H1 (cell line): ENCODE measurements around the gene ADH4. TPM values are rescaled to one million over a fixed set of nuclear protein-coding genes. Genes with fewer than 3 reads are reported as not detected.

Experiments used
- CTCF ChIA-PET: fragments of 300-600 bp; sonication (Branson Sonifier 250); formaldehyde crosslinking; loops from one replicate; lab custom pipeline; 2021; ENCODE audit not compliant: partially characterized antibody; lab: Charles Lee
- POLR2A ChIA-PET: fragments of 300-600 bp; sonication (Branson Sonifier 250); formaldehyde crosslinking; loops from one replicate; lab custom pipeline; 2021; ENCODE audit warnings: inconsistent platforms; ENCODE audit not compliant: partially characterized antibody; lab: Charles Lee
- DNase-seq, 2 experiments: peaks; one replicate each; pipeline versions ENCODE4 v3.0.0 to v3.0.0-alpha.2; 2010 to 2022; ENCODE audit warnings: low spot score in 2 of 2, low read depth in 1 of 2, mixed read lengths in 1 of 2
- FAIRE-seq: peaks from 2 replicates; lab custom pipeline; 2011; peaks lifted over from hg19 to GRCh38; lab: Jason Lieb, UNC
- H2AFZ ChIP-seq: 2 replicates; pipeline ENCODE4 v1.8.1; 2012; ENCODE audit warnings: low read length, inconsistent platforms
- H2AK5ac ChIP-seq: 2 replicates; pipeline ENCODE4 v1.6.1; 2013; ENCODE audit warnings: low read depth, low read length
- H2BK120ac ChIP-seq: replicated peaks from 2 replicates; pipeline ENCODE3; 2013; ENCODE audit warnings: low read depth, low read length, inconsistent platforms
- H2BK12ac ChIP-seq: 2 replicates; pipeline ENCODE4 v1.6.1; 2013; ENCODE audit warnings: low read depth, low read length
- H2BK15ac ChIP-seq: 2 replicates; pipeline ENCODE4 v1.6.1; 2013; ENCODE audit warnings: low read length
- H2BK20ac ChIP-seq: 2 replicates; pipeline ENCODE4 v1.6.1; 2013; ENCODE audit warnings: low read length
- H2BK5ac ChIP-seq: 2 replicates; pipeline ENCODE4 v1.6.1; 2013; ENCODE audit warnings: low read depth, low read length
- H3K14ac ChIP-seq: 2 replicates; pipeline ENCODE4 v1.6.1; 2013; ENCODE audit warnings: inconsistent platforms; ENCODE audit not compliant: insufficient read length
- H3K18ac ChIP-seq: 2 replicates; pipeline ENCODE4 v1.6.1; 2013; ENCODE audit warnings: low read length; ENCODE audit errors: extremely low read depth
- H3K23ac ChIP-seq: 2 replicates; pipeline ENCODE4 v1.6.1; 2013; ENCODE audit warnings: inconsistent platforms; ENCODE audit not compliant: insufficient read length
- H3K23me2 ChIP-seq: 2 replicates; pipeline ENCODE4 v1.6.1; 2013; ENCODE audit warnings: low read depth, low read length
- H3K27ac ChIP-seq: 2 replicates; pipeline ENCODE4 v1.6.1; 2011; ENCODE audit warnings: low read depth, low read length, inconsistent platforms
- H3K27me3 ChIP-seq, 4 experiments: replicated peaks in 1 of 4; 1 replicate in 1 of 4; 2 replicates in 3 of 4; pipeline versions ENCODE4 v1.6.1 to v1.8.1; 2011 to 2013; ENCODE audit warnings: low read length in 3 of 4, mild to moderate bottlenecking in 3 of 4, inconsistent platforms in 2 of 4, mixed read lengths in 2 of 4, moderate library complexity in 1 of 4; ENCODE audit not compliant: control insufficient read depth in 3 of 4, insufficient read depth in 3 of 4; ENCODE audit errors: extremely low read depth in 1 of 4
- H3K36me3 ChIP-seq, 4 experiments: 2 replicates each; pipeline versions ENCODE4 v1.6.1 to v1.8.1; 2011 to 2013; ENCODE audit warnings: mild to moderate bottlenecking in 4 of 4, low read length in 3 of 4, moderate library complexity in 2 of 4, control low read depth in 1 of 4, inconsistent platforms in 1 of 4; ENCODE audit not compliant: insufficient read depth in 4 of 4, control insufficient read depth in 2 of 4
- H3K4ac ChIP-seq: replicated peaks from 2 replicates; pipeline ENCODE3; 2013; ENCODE audit warnings: low read length, low read depth, mixed read lengths, inconsistent platforms; ENCODE audit not compliant: insufficient read length
- H3K4me1 ChIP-seq, 4 experiments: replicated peaks in 1 of 4; 1 replicate in 1 of 4; 2 replicates in 3 of 4; pipeline versions ENCODE4 v1.6.1 to v1.8.1; 2011 to 2013; ENCODE audit warnings: low read length in 3 of 4, inconsistent platforms in 2 of 4, mixed read lengths in 1 of 4; ENCODE audit not compliant: insufficient read depth in 4 of 4, control insufficient read depth in 3 of 4
- H3K4me2 ChIP-seq, 2 experiments: 2 replicates each; pipeline versions ENCODE4 v1.6.1 to v1.8.1; 2011 to 2013; ENCODE audit warnings: low read depth in 2 of 2, low read length in 2 of 2, control low read depth in 1 of 2, inconsistent platforms in 1 of 2, mild to moderate bottlenecking in 1 of 2; ENCODE audit not compliant: insufficient read depth in 1 of 2
- H3K4me3 ChIP-seq, 4 experiments: fragments of 200-600, 300-600 bp in 1 of 4; sonication (generic), shearing (Covaris generic), sonication (Bioruptor Twin) in 1 of 4; 2 replicates each; pipeline versions ENCODE4 v1.5.1 to v1.8.1; 2011 to 2016; ENCODE audit warnings: low read length in 4 of 4, low read depth in 3 of 4, control low read depth in 2 of 4, inconsistent platforms in 2 of 4, mild to moderate bottlenecking in 2 of 4, mixed read lengths in 1 of 4, moderate library complexity in 1 of 4; ENCODE audit not compliant: insufficient read depth in 2 of 4; ENCODE audit errors: extremely low read depth in 1 of 4
- H3K56ac ChIP-seq: replicated peaks from 2 replicates; pipeline ENCODE3; 2013; ENCODE audit warnings: low read depth, mild to moderate bottlenecking, mixed read lengths, low read length, inconsistent platforms; ENCODE audit not compliant: insufficient read length
- H3K79me1 ChIP-seq: 2 replicates; pipeline ENCODE4 v1.6.1; 2013; ENCODE audit warnings: low read depth, low read length, control low read depth
- H3K79me2 ChIP-seq, 2 experiments: 2 replicates each; pipeline versions ENCODE4 v1.6.1 to v1.8.1; 2012 to 2013; ENCODE audit warnings: low read length in 2 of 2, mild to moderate bottlenecking in 2 of 2, inconsistent platforms in 1 of 2; ENCODE audit not compliant: insufficient read depth in 2 of 2, control insufficient read depth in 1 of 2
- H3K9ac ChIP-seq, 4 experiments: replicated peaks in 1 of 4; 1 replicate in 1 of 4; 2 replicates in 3 of 4; pipeline versions ENCODE4 v1.6.1 to v1.8.1; 2011 to 2013; ENCODE audit warnings: low read depth in 3 of 4, low read length in 3 of 4, control low read depth in 2 of 4, mild to moderate bottlenecking in 2 of 4, moderate library complexity in 2 of 4, inconsistent platforms in 1 of 4; ENCODE audit errors: extremely low read depth in 1 of 4
- H3K9me3 ChIP-seq, 2 experiments: 2 replicates each; pipeline versions ENCODE4 v1.6.1 to v1.8.1; 2012 to 2013; ENCODE audit warnings: mild to moderate bottlenecking in 2 of 2, moderate library complexity in 2 of 2, control low read depth in 1 of 2, inconsistent platforms in 1 of 2, low read depth in 1 of 2, low read length in 1 of 2, mixed read lengths in 1 of 2; ENCODE audit not compliant: insufficient read depth in 2 of 2
- H4K20me1 ChIP-seq, 2 experiments: replicated peaks in 1 of 2; 2 replicates each; pipeline versions ENCODE3 to v1.8.1; 2011 to 2013; ENCODE audit warnings: inconsistent platforms in 2 of 2, low read length in 2 of 2, mild to moderate bottlenecking in 1 of 2; ENCODE audit not compliant: insufficient read depth in 2 of 2, control insufficient read depth in 1 of 2
- H4K5ac ChIP-seq: 2 replicates; pipeline ENCODE4 v1.6.1; 2013; ENCODE audit warnings: low read length, low read depth, mixed read lengths, inconsistent platforms; ENCODE audit not compliant: insufficient read length
- H4K8ac ChIP-seq: 2 replicates; pipeline ENCODE4 v1.8.0; 2013; ENCODE audit warnings: mild to moderate bottlenecking, moderate library complexity, low read length, inconsistent platforms; ENCODE audit not compliant: insufficient read depth; ENCODE audit errors: extremely low read depth
- H4K91ac ChIP-seq: replicated peaks from 2 replicates; pipeline ENCODE3; 2013; ENCODE audit warnings: low read length, mixed read lengths, inconsistent platforms; ENCODE audit not compliant: insufficient read length
- CBX5 ChIP-seq: fragments of 300-800, 300-1000 bp; sonication (generic); IDR thresholded peaks from 2 replicates; pipeline ENCODE4 v1.7.1; 2016; ENCODE audit warnings: antibody characterized with exemption, low read length, low read depth
- CHD1 ChIP-seq: IDR thresholded peaks from 2 replicates; pipeline ENCODE4 v1.6.1; 2012; ENCODE audit warnings: low read depth, low read length, improper control_type of control experiment
- HDAC6 ChIP-seq: IDR thresholded peaks from one replicate; pipeline ENCODE4 v1.7.1; 2012; ENCODE audit warnings: low read depth, mild to moderate bottlenecking, inconsistent platforms, low read length, moderate library complexity
- KDM4A ChIP-seq: IDR thresholded peaks from one replicate; pipeline ENCODE4 v1.7.1; 2012; ENCODE audit warnings: low read depth, mild to moderate bottlenecking, moderate library complexity, low read length, inconsistent platforms; ENCODE audit not compliant: severe bottlenecking
- KDM5A ChIP-seq: fragments of 200-600 bp; IDR thresholded peaks from 2 replicates; pipeline ENCODE4 v1.7.1; 2012; ENCODE audit warnings: mild to moderate bottlenecking, low read length, inconsistent platforms, mixed read lengths
- POU5F1 ChIP-seq: IDR thresholded peaks from 2 replicates; pipeline ENCODE4 v1.6.1; 2011; ENCODE audit warnings: low read depth, mild to moderate bottlenecking, low read length, moderate library complexity
- SAP30 ChIP-seq: fragments of 300-600 bp; sonication (generic); IDR thresholded peaks from 2 replicates; pipeline ENCODE4 v1.7.1; 2012; ENCODE audit warnings: low read length, moderate library complexity, mild to moderate bottlenecking, inconsistent platforms; ENCODE audit not compliant: insufficient read depth, insufficient replicate concordance
- SIRT6 ChIP-seq: IDR thresholded peaks from one replicate; pipeline ENCODE4 v1.7.1; 2012; ENCODE audit warnings: low read length, inconsistent platforms
- SIX5 ChIP-seq: IDR thresholded peaks from 2 replicates; pipeline ENCODE4 v1.6.1; 2011; ENCODE audit warnings: mild to moderate bottlenecking, low read depth, low read length
- SRF ChIP-seq: IDR thresholded peaks from 2 replicates; pipeline ENCODE4 v1.6.1; 2011; ENCODE audit warnings: mild to moderate bottlenecking, low read depth, low read length, moderate library complexity
- TAF1 ChIP-seq: IDR thresholded peaks from 2 replicates; pipeline ENCODE4 v1.6.1; 2011; ENCODE audit warnings: mild to moderate bottlenecking, low read depth, low read length
- TBP ChIP-seq: IDR thresholded peaks from 2 replicates; pipeline ENCODE4 v1.6.1; 2011; ENCODE audit warnings: low read depth, low read length, improper control_type of control experiment
- ZNF274 ChIP-seq: IDR thresholded peaks from 2 replicates; pipeline ENCODE4 v1.7.0; 2012; ENCODE audit warnings: low read length, borderline replicate concordance; ENCODE audit errors: extremely low read depth
- WGBS, 2 experiments: shearing (Covaris generic) in 1 of 2; methylation state at CpG; one replicate each; pipeline versions ENCODE4 v1.1.6 to v1.1.7; 2013 to 2015; ENCODE audit warnings: low lambda C conversion rate in 2 of 2, mixed read lengths in 2 of 2, inconsistent platforms in 1 of 2, low coverage in 1 of 2, missing lambda C conversion rate in 1 of 2; ENCODE audit not compliant: insufficient replicate concordance in 2 of 2, insufficient coverage in 1 of 2, insufficient read length in 1 of 2; ENCODE audit errors: extremely low coverage in 1 of 2, missing lambda C conversion rate in 1 of 2; 5-methylcytosine and 5-hydroxymethylcytosine counted together
- polyA plus RNA-seq, 7 experiments: library from polyadenylated mRNA; depleted of rRNA in 3 of 7; stranded (reverse) in 5 of 7; unstranded in 2 of 7; fragments of >200 nt in 5 of 7; fragments of 200-250 nt in 2 of 7; gene quantifications; 1 replicate in 5 of 7; 2 replicates in 1 of 7; 4 replicates in 1 of 7; pipeline versions ENCODE4 v1.2.1 to v1.2.3, GENCODE V29; 2011 to 2013; ENCODE audit warnings: missing spikeins in 2 of 7, mixed read lengths in 2 of 7
- total RNA-seq: library from RNA; stranded (reverse); fragmentation: NEBNext Ultra II Directional; extraction: Animal tissue kit (Norgen Biotek cat#: 25700); gene quantifications from 2 replicates; pipeline ENCODE4 v1.2.1, GENCODE V29; 2021
- TF ChIP-seq, protein P1 (sequence below): IDR thresholded peaks from 2 replicates; pipeline ENCODE4 v1.6.1; 2012; ENCODE audit warnings: low read length, inconsistent platforms

The ADH4 gene
- total and polyA plus RNA-seq, 2 of the 8 experiments (the other 6 are each of a cell fraction or from before 2014, with no cell fraction given) = not detected

DNA sequence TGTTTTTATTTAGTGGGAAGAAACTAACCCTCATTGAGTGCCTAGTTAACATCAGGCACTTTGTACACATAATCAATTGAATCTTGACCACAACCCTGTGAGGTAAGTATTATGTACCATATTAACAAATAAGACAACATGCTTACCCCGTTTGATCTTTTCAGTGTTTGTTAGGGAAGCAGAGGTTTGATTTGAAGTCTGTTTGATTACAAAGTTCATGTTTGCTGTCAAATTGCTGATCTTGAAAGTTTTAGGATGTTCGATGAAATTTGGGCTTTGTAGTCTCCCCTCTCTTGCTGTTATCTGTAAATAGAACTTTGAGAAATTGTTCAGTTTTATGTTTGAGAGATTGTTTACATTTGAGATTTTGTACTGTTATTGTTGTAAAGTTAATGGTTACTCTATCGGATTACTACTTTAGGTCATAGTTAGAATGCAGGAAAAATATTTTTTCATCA is 13.4 kb upstream of the ADH4 start:
- no peaks in the 10 kb centered on the region for H3K79me1 ChIP-seq
- POLR2A ChIA-PET = no interaction called here
- H4K5ac ChIP-seq = no peak overlapping the region
- no peaks in the 10 kb centered on the region for H4K20me1 ChIP-seq
- H4K8ac ChIP-seq = no peak overlapping the region
- no peak overlapping the region for H3K4me3 ChIP-seq
- H3K27me3 ChIP-seq = no peaks in the 10 kb centered on the region
- H3K23me2 ChIP-seq = no peaks in the 10 kb centered on the region
- no peak overlapping the region for H2AFZ ChIP-seq
- no peak overlapping the region for H2AK5ac ChIP-seq
- H4K91ac ChIP-seq = no peak overlapping the region
- 0 out of 4 replicates have a peak, but pooled peaks cover 0 to 3% of the 10 kb centered on the region in 2 experiments for H3K9me3 ChIP-seq
- FAIRE-seq = no peak
- CTCF ChIA-PET = no interaction called here
- no peak overlapping the region for H3K4me2 ChIP-seq
- no peak overlapping the region for H2BK20ac ChIP-seq
- H3K79me2 ChIP-seq = no peaks in the 10 kb centered on the region
- H3K23ac ChIP-seq = no peak overlapping the region
- no peaks in the 10 kb centered on the region for H3K36me3 ChIP-seq
- H2BK120ac ChIP-seq = no peak overlapping the region
- no peak overlapping the region for H2BK5ac ChIP-seq
- no peak overlapping the region for H2BK12ac ChIP-seq
- no peak overlapping the region for H3K27ac ChIP-seq
- H2BK15ac ChIP-seq = no peak overlapping the region
- 84% methylated on average over 3 of the region's 3 CpGs; no CpG with 5 or more reads in 1 of the 2 experiments for WGBS, 2 experiments
- DNase-seq = no peak
- H3K14ac ChIP-seq = no peak overlapping the region
- H3K18ac ChIP-seq = no peak overlapping the region
- no peak overlapping the region for H3K9ac ChIP-seq
- H3K56ac ChIP-seq = no peak overlapping the region
- no peaks in the 10 kb centered on the region for H3K4me1 ChIP-seq
- H3K4ac ChIP-seq = no peak overlapping the region
- TF ChIP-seq CHD1 = no peak
- no peak for TF ChIP-seq ZNF274
- no peak for TF ChIP-seq SAP30
- TF ChIP-seq CBX5 = no peak
- no peak for TF ChIP-seq POU5F1
- TF ChIP-seq, protein P1, sequence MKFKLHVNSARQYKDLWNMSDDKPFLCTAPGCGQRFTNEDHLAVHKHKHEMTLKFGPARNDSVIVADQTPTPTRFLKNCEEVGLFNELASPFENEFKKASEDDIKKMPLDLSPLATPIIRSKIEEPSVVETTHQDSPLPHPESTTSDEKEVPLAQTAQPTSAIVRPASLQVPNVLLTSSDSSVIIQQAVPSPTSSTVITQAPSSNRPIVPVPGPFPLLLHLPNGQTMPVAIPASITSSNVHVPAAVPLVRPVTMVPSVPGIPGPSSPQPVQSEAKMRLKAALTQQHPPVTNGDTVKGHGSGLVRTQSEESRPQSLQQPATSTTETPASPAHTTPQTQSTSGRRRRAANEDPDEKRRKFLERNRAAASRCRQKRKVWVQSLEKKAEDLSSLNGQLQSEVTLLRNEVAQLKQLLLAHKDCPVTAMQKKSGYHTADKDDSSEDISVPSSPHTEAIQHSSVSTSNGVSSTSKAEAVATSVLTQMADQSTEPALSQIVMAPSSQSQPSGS = no peak
- TF ChIP-seq KDM4A = no peak
- no peak for TF ChIP-seq SIRT6
- no peak for TF ChIP-seq TBP
- TF ChIP-seq SIX5 = no peak
- TF ChIP-seq SRF = no peak
- TF ChIP-seq KDM5A = no peak
- no peak for TF ChIP-seq HDAC6
- no peak for TF ChIP-seq TAF1
